ENCODE results near the gene ATAT1. TPM values are rescaled to one million over a fixed set of nuclear protein-coding genes. Genes with fewer than 3 reads are reported as not detected.

ATAT1 gene
- total and polyA plus RNA-seq, 4 donors: 5.8 to 12.9 (median 7.0) TPM

DNA sequence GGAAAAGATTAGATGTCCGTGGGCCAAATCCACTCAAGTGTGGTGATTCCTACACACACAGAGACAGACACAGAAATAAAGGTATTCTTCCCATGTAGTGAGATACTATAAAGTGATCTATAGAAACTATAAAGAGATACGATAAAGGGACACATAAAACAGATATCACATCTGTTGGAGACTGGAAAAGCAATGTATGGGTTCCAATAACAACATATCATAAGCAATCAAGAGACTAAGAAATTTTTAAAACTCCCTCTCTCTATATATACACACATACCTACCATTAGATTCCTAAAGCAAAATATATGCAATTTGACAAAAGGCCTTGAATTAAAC is 14.8 kb upstream of the ATAT1 start:
- WGBS, 2 donors: 24 to 36% methylated on average over 2 of the region's 2 CpGs
- H3K27ac ChIP-seq (ENCODE audit: low read depth in 1 of 2, low read length in 2 of 2): no peak overlapping the region

GRCh38 chr6:30612213-30612612 is 14.5 kb upstream of the ATAT1 start:
- WGBS, 2 donors: 59 to 66% methylated on average over 1 of the region's 1 CpG
- intact Hi-C loops (cut with DNase I): loop anchor here (5.0 kb wide), 1 partner anchor 40 kb away; the partner anchor contains the start of gene ABCF1 (in 2 of the 2)
- Histone ChIP-seq H3K4me1 (ENCODE audit: control insufficient read depth in 1 of 2, insufficient read depth in 2 of 2, low read length in 2 of 2) (peaks cover 2 to 5% of the 10 kb centered on the region in 2 donors), H3K9me3 (ENCODE audit: control insufficient read depth, low read length) (no peaks in the 10 kb centered on the region), H3K4me3 (ENCODE audit: low read length in 2 of 2) (no peak overlapping the region), H3K36me3 (ENCODE audit: control insufficient read depth in 1 of 2, insufficient read depth in 2 of 2, low read length in 1 of 2) (peaks cover 5 to 16% of the 10 kb centered on the region in 2 donors), H3K27me3 (ENCODE audit: control insufficient read depth in 1 of 2, insufficient read depth in 2 of 2, low read length in 1 of 2) (peaks cover 0 to 2% of the 10 kb centered on the region in 2 donors), H3K27ac (ENCODE audit: low read depth in 1 of 2, low read length in 2 of 2) (no peak overlapping the region)
- DNase-seq: no peak
- no peak for ATAC-seq (ENCODE audit: low FRiP score)

More for the DNA sequence above, 14.8 kb upstream of the ATAT1 start:
- H3K9me3 ChIP-seq (ENCODE audit: control insufficient read depth, low read length): no peaks in the 10 kb centered on the region
- peaks cover 2 to 5% of the 10 kb centered on the region in 2 donors for H3K4me1 ChIP-seq (ENCODE audit: control insufficient read depth in 1 of 2, insufficient read depth in 2 of 2, low read length in 2 of 2)
- intact Hi-C loops (cut with DNase I): loop anchor here (5.0 kb wide), 1 partner anchor 40 kb away; the partner anchor contains the start of gene ABCF1 (in 2 of the 2)
- peaks cover 0 to 2% of the 10 kb centered on the region in 2 donors for H3K27me3 ChIP-seq (ENCODE audit: control insufficient read depth in 1 of 2, insufficient read depth in 2 of 2, low read length in 1 of 2)
- peaks cover 5 to 16% of the 10 kb centered on the region in 2 donors for H3K36me3 ChIP-seq (ENCODE audit: control insufficient read depth in 1 of 2, insufficient read depth in 2 of 2, low read length in 1 of 2)
- H3K4me3 ChIP-seq (ENCODE audit: low read length in 2 of 2): no peak overlapping the region
- DNase-seq (no peak), ATAC-seq (ENCODE audit: low FRiP score) (no peak)

- Histone ChIP-seq H3K4me1 (ENCODE audit: control insufficient read depth in 1 of 2, insufficient read depth in 2 of 2, low read length in 2 of 2) (peaks cover 2 to 5% of the 10 kb centered on the region in 2 donors), H3K27me3 (ENCODE audit: control insufficient read depth in 1 of 2, insufficient read depth in 2 of 2, low read length in 1 of 2) (peaks cover 0 to 2% of the 10 kb centered on the region in 2 donors), H3K36me3 (ENCODE audit: control insufficient read depth in 1 of 2, insufficient read depth in 2 of 2, low read length in 1 of 2) (peaks cover 5 to 14% of the 10 kb centered on the region in 2 donors), H3K9me3 (ENCODE audit: control insufficient read depth, low read length) (no peaks in the 10 kb centered on the region), H3K27ac (ENCODE audit: low read depth in 1 of 2, low read length in 2 of 2) (peak overlapping the region in 1 of 2 donors; percentile 85), H3K4me3 (ENCODE audit: low read length in 2 of 2) (no peak overlapping the region)
- ATAC-seq (ENCODE audit: low FRiP score) (no peak), DNase-seq (no peak)
- intact Hi-C loops (cut with DNase I): loop anchor here (5.0 kb wide), 1 partner anchor 40 kb away; the partner anchor contains the start of gene ABCF1 (in 2 of the 2)
- 17 to 22% methylated on average over 6 of the region's 6 CpGs for WGBS, 2 donors
These were observed 13.9 kb upstream of the ATAT1 start for GRCh38 chr6:30612687-30613248.

- Histone ChIP-seq H3K36me3 (ENCODE audit: control insufficient read depth in 1 of 2, insufficient read depth in 2 of 2, low read length in 1 of 2) (peaks cover 5 to 10% of the 10 kb centered on the region in 2 donors), H3K4me1 (ENCODE audit: control insufficient read depth in 1 of 2, insufficient read depth in 2 of 2, low read length in 2 of 2) (peaks cover 2 to 5% of the 10 kb centered on the region in 2 donors), H3K27ac (ENCODE audit: low read depth in 1 of 2, low read length in 2 of 2) (peak overlapping the region in 1 of 2 donors; percentile 63), H3K9me3 (ENCODE audit: control insufficient read depth, low read length) (no peaks in the 10 kb centered on the region), H3K4me3 (ENCODE audit: low read length in 2 of 2) (no peak overlapping the region), H3K27me3 (ENCODE audit: control insufficient read depth in 1 of 2, insufficient read depth in 2 of 2, low read length in 1 of 2) (peaks cover 0 to 2% of the 10 kb centered on the region in 2 donors)
- ATAC-seq (ENCODE audit: low FRiP score) (no peak), DNase-seq (no peak)
- intact Hi-C loops (cut with DNase I): loop anchor here (5.0 kb wide), 1 partner anchor 41 kb away; the partner anchor contains the start of gene ABCF1 (in 2 of the 2)
These were observed 13.2 kb upstream of the ATAT1 start for GRCh38 chr6:30613251-30614043.

GRCh38 chr6:30614044-30614842 is 12.4 kb upstream of the ATAT1 start:
- peaks cover under 1 to 3% of the 10 kb centered on the region in 2 donors for H3K36me3 ChIP-seq (ENCODE audit: control insufficient read depth in 1 of 2, insufficient read depth in 2 of 2, low read length in 1 of 2)
- H3K4me1 ChIP-seq (ENCODE audit: control insufficient read depth in 1 of 2, insufficient read depth in 2 of 2, low read length in 2 of 2): peaks cover 2 to 5% of the 10 kb centered on the region in 2 donors
- H3K27me3 ChIP-seq (ENCODE audit: control insufficient read depth in 1 of 2, insufficient read depth in 2 of 2, low read length in 1 of 2): peaks cover 0 to 2% of the 10 kb centered on the region in 2 donors
- DNase-seq (peak in 1 of 2 donors; percentile 8), ATAC-seq (ENCODE audit: low FRiP score) (no peak)
- 8 to 17% methylated on average over 8 of the region's 8 CpGs for WGBS, 2 donors
- intact Hi-C loops (cut with DNase I): loop anchor here (5.0 kb wide), 1 partner anchor 42 kb away; the partner anchor contains the start of gene ABCF1 (in 2 of the 2)
- H3K27ac ChIP-seq (ENCODE audit: low read depth in 1 of 2, low read length in 2 of 2): peak overlapping the region; percentile 46 to 87
- peak overlapping the region; percentile 35 to 90 for H3K4me3 ChIP-seq (ENCODE audit: low read length in 2 of 2)
- H3K9me3 ChIP-seq (ENCODE audit: control insufficient read depth, low read length): no peaks in the 10 kb centered on the region

GRCh38 chr6:30614843-30615218 is 11.8 kb upstream of the ATAT1 start:
- ATAC-seq (ENCODE audit: low FRiP score) (peak; percentile 87), DNase-seq (peak; percentile 81 to 91)
- 0% methylated on average over 6 of the region's 6 CpGs for WGBS, 2 donors
- H3K27ac ChIP-seq (ENCODE audit: low read depth in 1 of 2, low read length in 2 of 2): peak overlapping the region in 1 of 2 donors; percentile 91
- H3K4me3 ChIP-seq (ENCODE audit: low read length in 2 of 2): peak overlapping the region; percentile 97 to 100
- intact Hi-C loops (cut with DNase I): loop anchor here (5.0 kb wide), 4 partner anchors 43 to 127 kb away; partner anchors contain the start of genes ABCF1 (in 2 of the 2), DHX16 (in 1 of the 2), FLOT1 (in 1 of the 2) and GNL1 (in 1 of the 2)
- no peaks in the 10 kb centered on the region for H3K9me3 ChIP-seq (ENCODE audit: control insufficient read depth, low read length)
- peaks cover 0 to 3% of the 10 kb centered on the region in 2 donors for H3K36me3 ChIP-seq (ENCODE audit: control insufficient read depth in 1 of 2, insufficient read depth in 2 of 2, low read length in 1 of 2)
- peaks cover 0 to 2% of the 10 kb centered on the region in 2 donors for H3K27me3 ChIP-seq (ENCODE audit: control insufficient read depth in 1 of 2, insufficient read depth in 2 of 2, low read length in 1 of 2)
- H3K4me1 ChIP-seq (ENCODE audit: control insufficient read depth in 1 of 2, insufficient read depth in 2 of 2, low read length in 2 of 2): peaks cover 2 to 3% of the 10 kb centered on the region in 2 donors

DNA sequence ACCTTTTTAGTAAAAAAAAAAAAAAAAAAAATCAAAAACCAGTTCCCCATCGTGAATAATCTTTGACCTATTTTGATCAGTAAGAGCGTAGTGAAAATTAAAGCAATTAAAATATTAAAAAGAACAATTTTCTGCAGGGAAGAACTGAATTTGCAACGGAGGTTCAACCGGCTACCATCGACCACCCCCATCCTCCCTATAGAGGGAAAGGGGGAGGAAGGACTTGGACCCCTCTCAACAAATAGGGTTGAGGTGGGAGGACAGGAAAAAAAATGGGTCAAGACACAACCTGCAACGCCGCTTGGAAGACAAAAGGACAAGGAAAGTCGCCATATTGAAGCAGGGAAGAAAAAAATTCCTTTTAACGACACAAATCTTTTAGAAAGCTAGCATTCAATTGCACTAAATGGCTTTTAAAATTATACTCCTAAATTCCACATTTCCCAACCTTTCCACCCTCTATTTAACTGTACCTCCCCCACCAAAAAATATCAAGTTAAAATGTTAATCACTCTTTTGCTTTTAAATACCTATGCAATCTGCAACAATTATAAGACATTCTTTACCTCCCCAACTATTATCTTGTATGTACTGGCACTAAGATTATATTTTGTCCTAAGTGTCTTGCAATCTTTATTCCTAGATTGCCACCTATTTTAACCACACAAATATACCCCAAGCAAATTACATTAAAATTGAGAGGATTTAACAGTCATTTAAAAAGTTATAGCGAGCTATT is 11.3 kb upstream of the ATAT1 start:
- H3K4me1 ChIP-seq (ENCODE audit: control insufficient read depth in 1 of 2, insufficient read depth in 2 of 2, low read length in 2 of 2): peaks cover 2 to 3% of the 10 kb centered on the region in 2 donors
- peak overlapping the region; percentile 97 to 100 for H3K4me3 ChIP-seq (ENCODE audit: low read length in 2 of 2)
- intact Hi-C loops (cut with DNase I): loop anchor here (5.0 kb wide), 3 partner anchors 57 to 127 kb away; partner anchors contain the start of genes DHX16 (in 1 of the 2), FLOT1 (in 1 of the 2), GNL1 (in 1 of the 2) and IER3 (in 1 of the 2)
- H3K9me3 ChIP-seq (ENCODE audit: control insufficient read depth, low read length): no peaks in the 10 kb centered on the region
- H3K27me3 ChIP-seq (ENCODE audit: control insufficient read depth in 1 of 2, insufficient read depth in 2 of 2, low read length in 1 of 2): peaks cover 0 to 2% of the 10 kb centered on the region in 2 donors
- peak overlapping the region; percentile 91 to 99 for H3K27ac ChIP-seq (ENCODE audit: low read depth in 1 of 2, low read length in 2 of 2)
- 1% methylated on average over 10 of the region's 10 CpGs for WGBS, 2 donors
- DNase-seq (no peak), ATAC-seq (ENCODE audit: low FRiP score) (no peak)
- peaks cover 0 to 3% of the 10 kb centered on the region in 2 donors for H3K36me3 ChIP-seq (ENCODE audit: control insufficient read depth in 1 of 2, insufficient read depth in 2 of 2, low read length in 1 of 2)
